Panc1 (cell line): Measurements from ENCODE around the gene NTRK3. TPM values are rescaled to one million over a fixed set of nuclear protein-coding genes. Genes with fewer than 3 reads are reported as not detected.

Experiments used
- ATAC-seq: fragments of 200-7000 bp; cut with Tn5 transposase; 2 replicates; pipeline ENCODE4 v1.9.1; 2020; ENCODE audit warnings: mild to moderate bottlenecking, moderate library complexity
- BruUV-seq: library from RNA; stranded (reverse); fragments of 400-500 nt; replicated peaks from 2 replicates; lab custom pipeline; 2021; lab: Mats Ljungman, UMichigan
- CTCF ChIA-PET: fragments of 300-600 bp; sonication (Branson Sonifier 250); formaldehyde crosslinking; loops from one replicate; lab custom pipeline; 2022; ENCODE audit warnings: antibody characterized with exemption; lab: Charles Lee
- POLR2A ChIA-PET: fragments of 300-600 bp; sonication (Branson Sonifier 250); formaldehyde crosslinking; loops from one replicate; lab custom pipeline; 2022; ENCODE audit warnings: antibody characterized with exemption; lab: Charles Lee
- DNase-seq: peaks from one replicate; pipeline ENCODE4 v3.0.0-alpha.2; 2010; ENCODE audit warnings: low read depth, low spot score
- H3K27ac ChIP-seq: 2 replicates; pipeline ENCODE4 v1.5.1; 2011; ENCODE audit warnings: mild to moderate bottlenecking, low read length, inconsistent platforms
- H3K27me3 ChIP-seq: fragments of 200-500 bp; sonication (Bioruptor generic); 2 replicates; pipeline ENCODE4 v1.6.0; 2014; ENCODE audit warnings: low read length, inconsistent platforms; ENCODE audit not compliant: control insufficient read depth, insufficient read depth
- H3K36me3 ChIP-seq: fragments of 200-500 bp; sonication (Bioruptor generic); 2 replicates; pipeline ENCODE4 v1.5.1; 2014; ENCODE audit warnings: inconsistent platforms, mild to moderate bottlenecking, low read length, moderate library complexity; ENCODE audit not compliant: control insufficient read depth, insufficient read depth
- H3K4me1 ChIP-seq: 2 replicates; pipeline ENCODE4 v1.5.1; 2011; ENCODE audit warnings: inconsistent platforms, mild to moderate bottlenecking, low read length, moderate library complexity; ENCODE audit not compliant: control insufficient read depth, insufficient read depth
- H3K4me3 ChIP-seq, 2 experiments: 2 replicates each; pipeline ENCODE4 v1.5.1; 2011 to 2012; ENCODE audit warnings: low read depth in 2 of 2, low read length in 2 of 2, mild to moderate bottlenecking in 2 of 2, inconsistent platforms in 1 of 2, moderate library complexity in 1 of 2
- H3K9me3 ChIP-seq: fragments of 200-500 bp; sonication (Bioruptor generic); 2 replicates; pipeline ENCODE4 v1.5.1; 2014; ENCODE audit warnings: low read depth, mild to moderate bottlenecking, inconsistent platforms, low read length, moderate library complexity; ENCODE audit not compliant: control insufficient read depth, insufficient read depth
- POLR2AphosphoS5 ChIP-seq: IDR thresholded peaks from 2 replicates; pipeline ENCODE4 v1.6.1; 2012; ENCODE audit warnings: mild to moderate bottlenecking, low read depth, low read length, moderate library complexity
- SIN3A ChIP-seq: IDR thresholded peaks from 2 replicates; pipeline ENCODE4 v1.6.1; 2012; ENCODE audit warnings: low read depth, mild to moderate bottlenecking, low read length, moderate library complexity, borderline replicate concordance; ENCODE audit not compliant: insufficient read depth
- TCF7L2 ChIP-seq: IDR thresholded peaks from 2 replicates; pipeline ENCODE4 v1.6.1; 2011; ENCODE audit warnings: mild to moderate bottlenecking, low read depth, low read length, inconsistent platforms
- in situ Hi-C: cut with HindIII; loops from 2 replicates; pipeline ENCODE4 v1.10.0; 2016; ENCODE audit warnings: low sequenced_read_pairs, low pct_unique_long_range_greater_than_20kb
- intact Hi-C: fragments of 100-400 bp; cut with micrococcal nuclease; formaldehyde crosslinking; loops from one replicate; pipeline ENCODE4 v1.10.0; 2022; ENCODE audit not compliant: unreplicated experiment
- total RNA-seq: library from RNA; stranded (reverse); gene quantifications from one replicate; pipeline ENCODE4 v1.2.1, GENCODE V29; 2021; ENCODE audit not compliant: unreplicated experiment
- TF ChIP-seq, protein P1 (sequence below): fragments of 450-650 bp; IDR thresholded peaks from 2 replicates; pipeline ENCODE4 v1.5.1; 2017; ENCODE audit warnings: mild to moderate bottlenecking
- TF ChIP-seq, protein P2 (sequence below), 2 experiments: IDR thresholded peaks; 2 replicates each; pipeline ENCODE4 v1.6.1; 2011 to 2012; ENCODE audit warnings: low read depth in 2 of 2, control low read depth in 1 of 2, low read length in 1 of 2, mild to moderate bottlenecking in 1 of 2, moderate library complexity in 1 of 2; ENCODE audit not compliant: insufficient read depth in 1 of 2

NTRK3 gene
- total RNA-seq, 1 experiment from 2014 or later = not detected

DNA sequence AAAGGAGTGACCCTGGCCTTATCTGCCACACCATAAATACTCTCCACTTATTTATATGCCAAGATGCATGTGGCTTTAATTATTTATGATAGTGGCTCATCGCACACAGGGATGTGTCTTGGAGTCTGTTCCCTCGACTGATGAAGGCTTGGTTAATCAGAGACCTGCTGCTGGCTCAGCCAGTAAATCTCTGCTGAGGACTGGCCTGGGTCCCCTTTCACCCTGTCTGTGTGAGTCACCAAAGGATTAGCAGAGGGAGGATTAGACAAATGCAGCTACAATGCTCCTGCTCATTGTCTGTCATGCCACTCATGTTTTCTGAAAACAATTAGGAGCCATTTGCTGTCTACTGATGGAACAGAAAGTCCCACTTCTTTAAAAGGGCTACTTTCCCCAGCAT is 226.8 kb downstream of the NTRK3 start:
- in situ Hi-C loops = no loop called here

DNA sequence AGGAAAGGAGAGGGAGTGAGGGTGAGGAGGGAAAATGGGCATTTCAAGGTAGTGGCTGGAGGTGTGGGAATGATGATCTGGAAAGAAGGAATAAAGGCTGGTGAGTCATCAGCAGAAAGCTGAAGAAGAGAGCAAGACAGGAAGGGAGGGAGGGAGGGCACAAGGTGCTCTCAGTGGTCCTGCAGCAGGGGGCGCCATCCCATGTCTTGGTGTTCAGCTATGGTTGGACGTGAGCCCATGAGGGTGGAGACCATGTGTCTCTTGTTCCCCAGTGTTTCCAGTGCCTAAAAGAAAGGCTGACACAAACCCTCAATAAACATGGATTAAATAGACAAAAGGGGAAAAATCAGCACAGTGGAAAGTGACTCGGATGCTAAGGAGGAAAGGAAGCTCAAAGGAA is 228.5 kb downstream of the NTRK3 start:
- intact Hi-C loops = no loop called here
- POLR2A ChIA-PET = no interaction called here
- DNase-seq = no peak
- CTCF ChIA-PET = no interaction called here
- TF ChIP-seq TCF7L2 (no peak), SIN3A (no peak), POLR2AphosphoS5 (no peak)
- TF ChIP-seq, protein P1, sequence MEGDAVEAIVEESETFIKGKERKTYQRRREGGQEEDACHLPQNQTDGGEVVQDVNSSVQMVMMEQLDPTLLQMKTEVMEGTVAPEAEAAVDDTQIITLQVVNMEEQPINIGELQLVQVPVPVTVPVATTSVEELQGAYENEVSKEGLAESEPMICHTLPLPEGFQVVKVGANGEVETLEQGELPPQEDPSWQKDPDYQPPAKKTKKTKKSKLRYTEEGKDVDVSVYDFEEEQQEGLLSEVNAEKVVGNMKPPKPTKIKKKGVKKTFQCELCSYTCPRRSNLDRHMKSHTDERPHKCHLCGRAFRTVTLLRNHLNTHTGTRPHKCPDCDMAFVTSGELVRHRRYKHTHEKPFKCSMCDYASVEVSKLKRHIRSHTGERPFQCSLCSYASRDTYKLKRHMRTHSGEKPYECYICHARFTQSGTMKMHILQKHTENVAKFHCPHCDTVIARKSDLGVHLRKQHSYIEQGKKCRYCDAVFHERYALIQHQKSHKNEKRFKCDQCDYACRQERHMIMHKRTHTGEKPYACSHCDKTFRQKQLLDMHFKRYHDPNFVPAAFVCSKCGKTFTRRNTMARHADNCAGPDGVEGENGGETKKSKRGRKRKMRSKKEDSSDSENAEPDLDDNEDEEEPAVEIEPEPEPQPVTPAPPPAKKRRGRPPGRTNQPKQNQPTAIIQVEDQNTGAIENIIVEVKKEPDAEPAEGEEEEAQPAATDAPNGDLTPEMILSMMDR = no peak
- no peak for ATAC-seq
- Histone ChIP-seq H3K4me1 (no peaks in the 10 kb centered on the region), H3K9me3 (no peaks in the 10 kb centered on the region), H3K4me3 (no peak overlapping the region), H3K36me3 (no peaks in the 10 kb centered on the region), H3K27ac (no peak overlapping the region), H3K27me3 (no peaks in the 10 kb centered on the region)
- in situ Hi-C loops = no loop called here
- BruUV-seq = no TSS peak

More for the DNA sequence above, 226.8 kb downstream of the NTRK3 start:
- intact Hi-C loops = no loop called here
- ChIA-PET CTCF (no interaction called here), POLR2A (no interaction called here)
- no peaks in the 10 kb centered on the region for H3K9me3 ChIP-seq
- ATAC-seq (no peak), DNase-seq (no peak)
- TF ChIP-seq TCF7L2 (no peak), SIN3A (no peak), POLR2AphosphoS5 (no peak)
- TF ChIP-seq, protein P1 = no peak
- TF ChIP-seq, protein P2, sequence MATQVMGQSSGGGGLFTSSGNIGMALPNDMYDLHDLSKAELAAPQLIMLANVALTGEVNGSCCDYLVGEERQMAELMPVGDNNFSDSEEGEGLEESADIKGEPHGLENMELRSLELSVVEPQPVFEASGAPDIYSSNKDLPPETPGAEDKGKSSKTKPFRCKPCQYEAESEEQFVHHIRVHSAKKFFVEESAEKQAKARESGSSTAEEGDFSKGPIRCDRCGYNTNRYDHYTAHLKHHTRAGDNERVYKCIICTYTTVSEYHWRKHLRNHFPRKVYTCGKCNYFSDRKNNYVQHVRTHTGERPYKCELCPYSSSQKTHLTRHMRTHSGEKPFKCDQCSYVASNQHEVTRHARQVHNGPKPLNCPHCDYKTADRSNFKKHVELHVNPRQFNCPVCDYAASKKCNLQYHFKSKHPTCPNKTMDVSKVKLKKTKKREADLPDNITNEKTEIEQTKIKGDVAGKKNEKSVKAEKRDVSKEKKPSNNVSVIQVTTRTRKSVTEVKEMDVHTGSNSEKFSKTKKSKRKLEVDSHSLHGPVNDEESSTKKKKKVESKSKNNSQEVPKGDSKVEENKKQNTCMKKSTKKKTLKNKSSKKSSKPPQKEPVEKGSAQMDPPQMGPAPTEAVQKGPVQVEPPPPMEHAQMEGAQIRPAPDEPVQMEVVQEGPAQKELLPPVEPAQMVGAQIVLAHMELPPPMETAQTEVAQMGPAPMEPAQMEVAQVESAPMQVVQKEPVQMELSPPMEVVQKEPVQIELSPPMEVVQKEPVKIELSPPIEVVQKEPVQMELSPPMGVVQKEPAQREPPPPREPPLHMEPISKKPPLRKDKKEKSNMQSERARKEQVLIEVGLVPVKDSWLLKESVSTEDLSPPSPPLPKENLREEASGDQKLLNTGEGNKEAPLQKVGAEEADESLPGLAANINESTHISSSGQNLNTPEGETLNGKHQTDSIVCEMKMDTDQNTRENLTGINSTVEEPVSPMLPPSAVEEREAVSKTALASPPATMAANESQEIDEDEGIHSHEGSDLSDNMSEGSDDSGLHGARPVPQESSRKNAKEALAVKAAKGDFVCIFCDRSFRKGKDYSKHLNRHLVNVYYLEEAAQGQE (IDR thresholded peaks at IDR 0.05; ENCODE audit: insufficient read depth in 1 of 2, low read depth in 2 of 2, low read length in 1 of 2) = no peak
- no peaks in the 10 kb centered on the region for H3K4me1 ChIP-seq
- H3K27ac ChIP-seq = no peak overlapping the region
- no peak overlapping the region for H3K4me3 ChIP-seq
- BruUV-seq = no TSS peak
- H3K27me3 ChIP-seq = no peaks in the 10 kb centered on the region; the same call in 1 of the 2 replicates
- no peaks in the 10 kb centered on the region for H3K36me3 ChIP-seq

DNA sequence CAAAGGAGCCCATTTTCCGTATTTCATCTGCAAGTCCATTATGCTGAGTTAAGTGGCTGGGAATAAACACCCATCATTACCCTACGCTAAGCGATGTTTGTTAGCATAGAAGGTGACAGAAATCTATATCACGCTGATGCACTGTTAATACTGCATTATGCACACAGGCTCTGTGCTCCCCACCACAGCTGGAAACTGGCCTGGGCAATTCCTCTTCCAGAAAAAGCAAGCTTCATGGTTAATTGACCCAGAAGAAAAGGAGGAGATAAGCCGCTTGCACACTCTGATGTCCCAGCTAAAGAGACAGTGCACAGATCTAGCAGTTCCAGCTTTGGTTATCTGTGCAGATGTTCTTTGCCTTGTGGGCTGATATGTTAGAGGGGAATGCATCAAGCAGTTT is 232.6 kb downstream of the NTRK3 start:
- DNase-seq (no peak), ATAC-seq (no peak)
- no peak overlapping the region for H3K4me3 ChIP-seq
- H3K9me3 ChIP-seq = no peaks in the 10 kb centered on the region
- BruUV-seq = no TSS peak
- no peaks in the 10 kb centered on the region for H3K27me3 ChIP-seq
- in situ Hi-C loops = no loop called here
- H3K27ac ChIP-seq = no peak overlapping the region
- ChIA-PET CTCF (no interaction called here), POLR2A (no interaction called here)
- TF ChIP-seq TCF7L2 (no peak), POLR2AphosphoS5 (no peak)
- H3K36me3 ChIP-seq = no peaks in the 10 kb centered on the region
- H3K4me1 ChIP-seq = no peaks in the 10 kb centered on the region
- intact Hi-C loops = no loop called here
